HG02840 (cell line): ENCODE results near the gene FOXN3.

ENCODE experiments used
- ATAC-seq: cut with Tn5 transposase; IDR thresholded peaks from one replicate; pipeline ENCODE4 v1.9.1; 2021; ENCODE audit warnings: mild to moderate bottlenecking, moderate library complexity, moderate number of reproducible peaks; ENCODE audit not compliant: unreplicated experiment, low FRiP score

FOXN3 gene

DNA sequence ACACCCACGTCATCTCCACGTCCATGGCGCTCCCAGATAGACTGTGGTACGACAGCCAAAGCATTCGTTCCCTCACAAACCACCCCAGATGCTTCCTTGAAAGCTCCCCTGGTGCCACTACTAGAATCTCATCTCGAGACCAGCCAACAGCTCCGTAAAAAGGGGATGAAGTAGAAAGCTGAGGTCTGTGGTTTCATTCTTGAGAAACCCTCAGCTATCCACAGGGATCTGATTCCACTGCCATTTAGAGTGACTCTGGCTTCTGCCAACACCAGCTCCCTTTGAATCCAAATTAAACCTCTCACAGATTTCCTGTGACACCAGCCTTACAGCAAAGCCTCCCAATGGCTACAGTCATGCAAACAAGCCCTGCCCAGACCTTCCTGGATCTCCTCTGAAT, 18.5 kb upstream of the FOXN3 start:
- ATAC-seq: no peak

DNA sequence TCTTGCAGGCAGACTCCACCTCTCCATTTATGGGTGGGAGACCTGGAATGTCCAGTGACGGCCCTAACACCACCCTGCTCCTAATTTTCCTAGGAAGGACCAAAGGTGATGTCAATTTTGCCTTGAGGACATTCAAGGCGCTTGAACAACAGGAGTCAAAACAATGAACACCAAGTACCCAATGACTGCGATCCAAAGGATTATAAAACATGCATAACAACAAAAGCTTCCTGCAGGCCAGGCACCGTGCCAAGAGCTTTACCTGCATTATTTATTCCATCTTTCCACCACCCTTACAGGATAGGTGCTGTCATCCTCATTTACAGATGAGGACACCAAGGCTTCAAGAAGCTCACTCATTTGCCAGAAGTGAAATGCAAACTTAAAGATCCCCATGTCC, 15.2 kb upstream of the FOXN3 start:
- ATAC-seq: no peak

DNA sequence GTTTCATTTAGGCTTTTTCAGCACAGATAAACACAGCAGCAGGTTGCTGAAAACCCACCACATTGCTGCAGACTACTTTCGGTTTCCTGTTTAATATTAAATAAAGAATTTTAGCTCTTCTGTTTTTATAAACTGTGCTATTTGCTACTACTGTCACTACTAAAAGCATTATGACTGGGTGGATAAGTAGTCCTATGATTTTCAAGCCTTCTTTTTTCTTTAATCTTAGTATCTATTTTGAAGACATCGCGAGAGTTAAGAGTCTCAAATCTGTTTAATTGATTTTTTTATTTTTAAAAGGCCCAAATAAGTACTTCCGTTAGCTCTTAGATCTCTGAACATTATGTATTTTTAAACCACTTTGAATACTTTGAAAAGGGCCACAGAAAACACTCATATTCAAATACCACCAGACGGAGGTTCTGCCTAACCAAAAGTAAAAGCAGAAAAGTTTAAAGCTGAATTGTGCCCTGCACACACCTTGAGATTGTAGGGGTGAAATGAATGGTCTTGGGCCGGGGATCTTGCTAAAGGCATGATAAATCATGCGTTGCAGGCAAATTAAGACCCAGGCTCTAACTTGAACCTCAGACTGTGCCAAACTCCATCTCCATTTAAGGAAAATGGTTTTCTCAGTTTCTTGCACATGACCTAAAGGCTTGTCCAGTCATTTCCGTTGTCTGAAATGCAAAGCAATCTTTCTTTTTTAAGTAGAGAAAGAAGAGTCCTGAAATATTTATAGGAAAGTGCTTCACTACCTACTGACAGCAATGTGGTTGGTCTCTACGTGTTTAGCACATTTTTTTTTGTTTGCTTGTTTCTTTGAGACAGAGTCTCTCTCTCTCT, 13.6 kb upstream of the FOXN3 start:
- peak; percentile 94 for ATAC-seq

- ATAC-seq: no peak
These were observed 12.5 kb upstream of the FOXN3 start for GRCh38 chr14:89429199-89430181.

DNA sequence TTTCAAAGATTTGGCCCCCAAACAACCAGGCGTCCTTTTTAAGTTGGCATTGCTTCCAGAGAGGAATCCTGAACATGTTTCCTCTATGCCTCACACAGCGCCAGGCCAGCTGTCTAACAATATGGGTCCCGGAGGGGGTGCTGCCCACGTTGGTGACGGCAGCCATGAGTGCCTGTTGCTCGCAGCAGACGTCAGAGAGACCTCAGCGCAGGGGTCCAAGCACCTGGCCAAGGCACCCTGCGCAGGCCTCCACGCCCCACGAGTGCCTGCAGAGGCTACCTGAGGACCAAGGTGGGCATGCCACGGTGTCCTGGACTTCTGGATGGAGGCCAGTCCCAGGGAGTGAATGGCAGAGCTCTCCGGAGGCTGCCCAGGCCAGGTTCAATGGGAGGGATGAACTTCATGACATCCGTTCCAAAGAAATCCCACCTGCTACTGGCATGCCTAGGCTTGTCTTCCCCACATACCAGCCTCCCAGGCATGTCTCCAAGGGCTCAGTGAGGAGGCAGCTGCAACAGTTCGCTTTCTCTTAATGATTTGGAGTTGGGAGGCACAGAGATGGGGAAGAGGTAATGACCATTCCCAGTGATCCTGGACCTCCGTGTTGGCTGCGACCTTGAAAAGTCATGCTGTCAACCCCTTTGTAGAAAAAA, 11.6 kb upstream of the FOXN3 start:
- no peak for ATAC-seq

DNA sequence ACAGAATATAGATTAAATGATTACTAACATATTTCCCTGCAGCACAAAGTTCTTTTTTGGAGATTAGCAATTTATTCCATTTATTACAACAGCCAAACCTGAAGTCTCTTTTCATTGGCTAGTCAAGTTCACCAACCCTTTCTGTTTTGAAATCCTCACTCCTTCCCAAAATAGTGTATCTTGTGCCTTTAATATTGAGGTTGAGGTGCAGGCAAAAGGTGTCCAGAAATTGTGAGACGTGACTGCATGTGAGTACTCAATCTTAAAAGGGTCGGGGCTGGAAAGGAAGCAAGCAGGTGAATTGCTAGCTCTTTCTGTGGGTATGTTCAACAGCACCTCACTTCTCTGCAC, 11.1 kb upstream of the FOXN3 start:
- no peak for ATAC-seq

DNA sequence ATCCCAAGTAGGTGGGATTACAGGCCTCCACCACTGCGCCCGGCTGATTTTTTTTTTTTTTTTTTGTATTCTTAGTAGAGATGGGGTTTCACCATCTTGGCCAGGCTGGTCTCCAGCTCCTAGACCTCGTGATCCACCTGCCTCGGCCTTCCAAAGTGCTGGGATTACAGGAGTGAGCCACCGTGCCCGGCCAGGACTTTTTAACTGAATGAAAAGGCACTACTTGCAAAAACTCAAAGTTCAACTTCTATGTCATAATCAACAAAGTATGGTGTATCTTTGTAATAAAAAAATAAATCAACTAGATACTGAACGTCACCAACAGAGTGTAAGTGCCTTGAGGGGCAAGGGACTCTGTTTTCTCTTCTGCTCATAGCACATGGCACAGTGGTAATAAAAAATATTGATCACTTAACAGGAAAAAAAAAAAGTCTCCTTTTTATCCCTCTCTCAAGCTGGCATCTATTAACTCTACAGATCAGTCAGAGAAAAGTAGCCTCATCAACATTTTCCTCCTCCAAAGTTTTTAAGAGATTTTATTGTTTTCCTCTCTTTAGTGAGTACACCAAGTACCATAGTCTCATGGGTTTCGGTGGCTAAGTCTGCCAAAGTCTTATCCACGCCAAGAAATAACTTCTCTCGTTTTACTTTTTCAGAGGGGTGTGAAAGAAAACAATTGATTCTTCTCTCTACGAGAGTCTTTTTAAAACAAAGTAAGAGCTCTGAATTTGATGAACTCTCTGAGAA, 10.6 kb upstream of the FOXN3 start:
- ATAC-seq: no peak

DNA sequence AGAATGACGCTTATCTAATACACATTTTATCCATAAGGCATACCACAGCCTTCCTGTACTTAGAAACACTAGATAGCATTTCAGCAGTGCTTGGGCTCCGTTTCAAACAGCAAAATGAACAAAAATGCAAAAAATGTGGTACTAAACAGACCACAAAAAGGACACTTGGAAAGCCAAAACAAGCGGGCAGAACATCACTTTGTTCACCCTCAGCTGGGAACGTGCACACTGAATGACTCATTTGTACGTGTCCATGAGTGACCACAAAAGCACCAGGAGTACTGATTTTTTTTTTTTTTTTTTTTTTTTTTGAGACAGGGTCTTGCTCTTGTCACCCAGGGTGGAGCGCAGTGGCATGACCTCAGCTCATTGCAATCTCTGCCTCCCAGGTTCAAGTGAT, 8.9 kb upstream of the FOXN3 start:
- ATAC-seq: no peak

DNA sequence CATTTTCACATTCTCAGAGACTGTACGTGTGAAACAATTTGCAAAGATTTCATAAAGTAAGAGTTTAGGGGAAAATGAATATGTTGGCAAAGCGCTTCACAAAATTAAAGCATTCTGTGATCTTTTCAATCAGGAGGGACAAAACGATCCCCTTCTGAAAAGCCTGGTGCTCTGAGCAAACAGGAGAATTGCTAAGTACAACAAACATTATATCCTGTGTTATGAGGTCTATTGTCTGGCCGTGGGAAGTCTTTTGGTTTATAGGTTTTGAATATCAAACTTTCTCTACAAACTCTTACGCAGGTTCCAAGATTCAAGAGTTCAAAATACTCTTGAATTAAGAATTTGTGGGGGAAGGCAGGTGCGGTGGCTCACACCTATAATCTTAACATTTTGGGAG, 7.2 kb upstream of the FOXN3 start:
- no peak for ATAC-seq

DNA sequence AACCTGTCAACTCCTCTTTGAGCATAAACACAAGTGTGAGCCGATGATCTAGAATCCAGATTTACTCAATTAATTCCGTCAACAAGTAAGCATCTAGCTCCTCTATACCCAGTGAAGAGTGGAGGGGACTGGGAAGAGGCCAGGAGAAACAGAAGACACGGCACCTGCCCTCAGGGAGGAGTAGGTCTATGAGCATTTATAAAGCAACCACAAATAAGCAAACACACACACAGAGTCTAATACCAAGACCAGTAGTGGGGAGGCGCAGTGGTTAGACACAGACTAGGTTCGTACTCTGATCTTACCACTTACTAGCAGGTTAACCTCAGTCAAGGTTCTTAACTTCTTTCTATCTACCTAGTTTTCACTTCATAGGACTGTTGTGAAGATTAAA, 5.9 kb upstream of the FOXN3 start:
- no peak for ATAC-seq

DNA sequence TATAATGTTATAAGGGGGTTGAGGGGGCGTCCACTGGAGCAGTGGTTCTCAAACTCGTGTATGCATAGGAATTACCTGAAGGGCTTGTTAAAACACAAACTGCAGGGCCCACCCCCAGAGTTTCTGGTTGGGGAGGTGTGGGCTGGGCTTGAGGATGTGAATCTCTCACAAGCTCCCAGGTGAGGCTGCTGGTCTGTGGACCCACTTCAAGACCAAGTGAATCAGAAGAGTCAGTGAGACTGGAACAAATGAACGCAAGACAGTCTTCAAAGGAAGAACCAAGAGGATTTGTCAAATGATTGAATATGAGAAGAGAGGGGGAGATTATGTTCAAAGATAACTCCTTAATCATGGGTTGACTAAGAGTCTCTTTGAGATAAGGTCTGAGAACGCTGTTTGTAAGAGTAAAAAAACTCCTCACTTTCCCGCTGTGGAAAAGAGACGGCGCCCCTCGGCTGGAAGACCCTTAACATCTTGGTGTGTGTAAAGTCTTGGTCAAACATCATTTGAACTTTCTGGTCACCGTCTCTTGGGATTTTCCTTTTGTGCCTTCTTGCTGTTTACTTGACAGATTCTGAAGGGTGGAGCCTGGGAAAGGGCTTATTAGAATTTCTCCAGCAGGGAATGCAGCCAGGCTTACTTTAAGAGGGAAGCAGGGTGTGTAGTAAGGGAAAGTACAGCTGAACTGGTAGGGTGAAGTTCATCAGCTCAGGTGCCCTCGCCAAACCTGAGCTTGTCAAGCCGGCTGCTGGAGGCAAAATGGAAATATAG, 5.3 kb upstream of the FOXN3 start:
- no peak for ATAC-seq

DNA sequence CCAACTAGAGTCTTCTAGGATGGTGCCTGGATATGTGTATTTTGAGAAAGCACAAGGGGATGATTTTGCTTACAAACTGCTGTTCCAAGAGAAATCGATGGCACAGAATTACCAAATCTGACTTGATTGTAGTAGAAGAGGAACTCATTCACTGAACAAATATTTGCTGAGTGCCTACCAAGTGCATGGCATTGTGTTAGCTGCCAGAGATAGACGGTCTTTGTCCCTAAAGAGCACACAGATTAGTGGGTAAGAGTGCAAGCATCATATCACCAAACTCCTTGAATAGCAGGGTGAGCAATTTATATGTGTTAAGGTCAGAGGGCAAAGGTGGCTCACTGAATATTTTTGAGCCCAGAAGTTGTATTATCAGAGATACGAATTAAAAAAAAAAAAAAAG, 3.5 kb upstream of the FOXN3 start:
- no peak for ATAC-seq

GRCh38 chr14:89419973-89420482, 3.0 kb upstream of the FOXN3 start:
- no peak for ATAC-seq

GRCh38 chr14:89418976-89419375, 1.9 kb upstream of the FOXN3 start:
- ATAC-seq: no peak

- ATAC-seq: no peak
These were observed 1.4 kb upstream of the FOXN3 start for GRCh38 chr14:89418452-89418851.

DNA sequence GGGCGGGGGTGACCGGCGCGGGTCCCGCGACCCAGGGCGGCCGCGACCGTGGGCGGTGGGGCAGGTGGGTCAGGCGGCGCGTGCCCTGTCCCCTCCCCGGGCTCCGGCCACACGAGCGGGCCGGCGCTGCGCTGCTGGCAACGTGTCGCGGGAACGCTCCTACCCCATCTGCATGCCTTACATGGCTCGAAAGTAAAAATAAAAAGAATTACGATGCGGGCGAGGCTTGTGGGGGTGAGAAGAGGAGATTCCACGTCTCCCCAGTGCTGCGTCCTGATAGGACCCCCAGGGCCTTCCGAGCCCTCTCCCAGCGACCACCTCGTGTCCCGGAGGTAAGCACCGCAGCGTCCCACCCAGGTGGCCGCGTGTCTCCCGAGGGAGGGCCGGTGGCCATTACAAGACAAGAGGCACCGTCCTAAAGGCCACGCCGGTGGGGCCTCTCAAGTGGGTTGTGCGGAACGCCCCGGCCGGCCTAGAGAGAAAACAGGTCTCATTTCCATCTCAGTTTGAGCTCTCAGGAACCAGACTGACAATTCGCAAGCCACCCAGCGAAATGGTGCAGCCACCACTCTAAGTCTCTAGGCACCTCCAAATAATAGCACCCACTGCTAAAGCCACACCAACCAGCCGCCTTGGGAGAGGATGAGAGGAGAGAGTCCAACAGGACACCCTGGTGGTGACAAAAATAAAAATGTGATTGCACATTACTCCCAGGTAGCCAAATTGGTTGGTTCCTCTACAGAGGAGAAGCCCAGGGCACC, 612 bp upstream of the FOXN3 start:
- peak; percentile 45 for ATAC-seq

GRCh38 chr14:89416002-89416995, 734 bp downstream of the FOXN3 start:
- peak; percentile 84 for ATAC-seq
